GM23338 (cell line): ENCODE results near the gene PPTC7. TPM values are rescaled to one million over a fixed set of nuclear protein-coding genes. Genes with fewer than 3 reads are reported as not detected.

ENCODE experiments used
- ATAC-seq: fragments of 200-7000 bp; cut with Tn5 transposase; 3 replicates; pipeline ENCODE4 v1.9.1; 2020
- DNase-seq: peaks from one replicate; pipeline ENCODE4 v3.0.0-alpha.2; 2015; ENCODE audit warnings: low spot score
- H2AFZ ChIP-seq: fragments of 200-600 bp; sonication (generic); 2 replicates; pipeline ENCODE4 v1.8.0; 2016; ENCODE audit warnings: antibody characterized with exemption, mild to moderate bottlenecking, moderate library complexity
- H3F3A ChIP-seq: fragments of 200-600 bp; sonication (generic); replicated peaks from 2 replicates; pipeline ENCODE4 v1.8.0; 2017; ENCODE audit warnings: antibody characterized with exemption, mixed run types, low read depth
- H3K27ac ChIP-seq: fragments of 200-600 bp; sonication (generic); 2 replicates; pipeline ENCODE4 v1.6.1; 2016; ENCODE audit warnings: low read depth
- H3K27me3 ChIP-seq: fragments of 200-600 bp; sonication (generic); 2 replicates; pipeline ENCODE4 v1.8.0; 2016; ENCODE audit warnings: mild to moderate bottlenecking, mixed run types, moderate library complexity; ENCODE audit not compliant: insufficient read depth
- H3K36me3 ChIP-seq: fragments of 200-600 bp; sonication (generic); 2 replicates; pipeline ENCODE4 v1.8.0; 2016; ENCODE audit warnings: mild to moderate bottlenecking; ENCODE audit not compliant: insufficient read depth
- H3K4me1 ChIP-seq: fragments of 200-600 bp; sonication (generic); 2 replicates; pipeline ENCODE4 v1.8.0; 2016; ENCODE audit warnings: mild to moderate bottlenecking, moderate library complexity; ENCODE audit not compliant: insufficient read depth
- H3K4me2 ChIP-seq: fragments of 200-600 bp; sonication (generic); 2 replicates; pipeline ENCODE4 v1.7.1; 2017; ENCODE audit warnings: mixed run types
- H3K4me3 ChIP-seq: fragments of 200-600 bp; sonication (generic); 2 replicates; pipeline ENCODE4 v1.6.1; 2016; ENCODE audit warnings: mixed run types
- H3K79me2 ChIP-seq: fragments of 200-600 bp; sonication (generic); replicated peaks from 2 replicates; pipeline ENCODE4 v1.8.0; 2017; ENCODE audit warnings: mild to moderate bottlenecking; ENCODE audit not compliant: insufficient read depth
- H3K9me2 ChIP-seq: fragments of 200-600 bp; sonication (generic); 2 replicates; pipeline ENCODE4 v1.8.0; 2017; ENCODE audit not compliant: insufficient read depth
- H4K20me1 ChIP-seq: fragments of 200-600 bp; sonication (generic); replicated peaks from 2 replicates; pipeline ENCODE4 v1.8.0; 2017; ENCODE audit warnings: mild to moderate bottlenecking; ENCODE audit not compliant: insufficient read depth
- H3K27ac Mint-ChIP-seq: 2 replicates; pipeline ENCODE4 v1.8.0; 2020; ENCODE audit warnings: inconsistent platforms, mild to moderate bottlenecking, moderate library complexity, mixed read lengths
- H3K27me3 Mint-ChIP-seq: 3 replicates; pipeline ENCODE4 v1.8.0; 2022; ENCODE audit warnings: low read depth, mild to moderate bottlenecking, moderate library complexity, mixed read lengths, inconsistent platforms; ENCODE audit not compliant: insufficient read depth, poor library complexity
- H3K36me3 Mint-ChIP-seq: 3 replicates; pipeline ENCODE4 v1.8.0; 2021; ENCODE audit warnings: low read depth, mild to moderate bottlenecking, inconsistent platforms, moderate library complexity, mixed read lengths
- H3K4me1 Mint-ChIP-seq: 3 replicates; pipeline ENCODE4 v1.8.0; 2020; ENCODE audit warnings: mild to moderate bottlenecking, inconsistent platforms, mixed read lengths
- H3K4me3 Mint-ChIP-seq: 3 replicates; pipeline ENCODE4 v1.8.0; 2021; ENCODE audit warnings: moderate library complexity, mild to moderate bottlenecking, inconsistent platforms, mixed read lengths
- H3K9me3 Mint-ChIP-seq: 3 replicates; pipeline ENCODE4 v1.8.0; 2020; ENCODE audit warnings: moderate library complexity, mild to moderate bottlenecking, inconsistent platforms, mixed read lengths
- CREB1 ChIP-seq: fragments of 250-450 bp; sonication (Bioruptor Pico); IDR thresholded peaks from 2 replicates; pipeline ENCODE4 v1.5.0; 2020; ENCODE audit warnings: low read depth, mild to moderate bottlenecking, moderate library complexity
- EZH2 ChIP-seq: fragments of 200-600 bp; sonication (generic); IDR thresholded peaks from one replicate; pipeline ENCODE4 v1.8.0; 2017; ENCODE audit warnings: antibody characterized with exemption, mild to moderate bottlenecking, low read depth; ENCODE audit not compliant: unreplicated experiment
- EZH2phosphoT487 ChIP-seq: fragments of 200-600 bp; sonication (generic); IDR thresholded peaks from one replicate; pipeline ENCODE4 v1.8.1; 2018; ENCODE audit warnings: antibody characterized with exemption; ENCODE audit not compliant: unreplicated experiment
- JUNB ChIP-seq: IDR thresholded peaks from one replicate; pipeline ENCODE4 v1.6.1; 2016; ENCODE audit warnings: antibody characterized with exemption; ENCODE audit not compliant: unreplicated experiment
- NANOG ChIP-seq: IDR thresholded peaks from 2 replicates; pipeline ENCODE4 v1.6.1; 2016; ENCODE audit warnings: antibody characterized with exemption, borderline replicate concordance
- POLR2AphosphoS5 ChIP-seq: IDR thresholded peaks from 2 replicates; pipeline ENCODE4 v1.6.1; 2016; ENCODE audit warnings: antibody characterized with exemption, low read depth
- STAT1 ChIP-seq: IDR thresholded peaks from one replicate; pipeline ENCODE4 v1.6.1; 2016; ENCODE audit warnings: antibody characterized with exemption; ENCODE audit not compliant: unreplicated experiment
- ZNF114 ChIP-seq: fragments of 250-450 bp; sonication (Bioruptor Pico); IDR thresholded peaks from 2 replicates; pipeline ENCODE4 v1.5.0; 2020; ENCODE audit warnings: mild to moderate bottlenecking, moderate library complexity
- ZNF331 ChIP-seq: fragments of 250-450 bp; sonication (Bioruptor Pico); IDR thresholded peaks from 2 replicates; pipeline ENCODE4 v1.5.0; 2020; ENCODE audit warnings: low read depth, mild to moderate bottlenecking, moderate library complexity
- ZNF462 ChIP-seq: fragments of 250-450 bp; sonication (Bioruptor Pico); IDR thresholded peaks from 2 replicates; pipeline ENCODE4 v1.5.0; 2020; ENCODE audit warnings: mild to moderate bottlenecking, moderate library complexity
- polyA plus RNA-seq: library from polyadenylated mRNA; unstranded; fragments of >200 nt; fragmentation: Nextera tagmentation; extraction: Ambion mirVana; gene quantifications from 2 replicates; pipeline ENCODE4 v1.2.1, GENCODE V29; 2016
- total RNA-seq: library from RNA; depleted of rRNA; stranded (reverse); fragments of >200 nt; shearing (Covaris generic); gene quantifications from 2 replicates; pipeline ENCODE4 v1.2.3, GENCODE V29; 2014
- TF ChIP-seq, protein P1 (sequence below): IDR thresholded peaks from 2 replicates; pipeline ENCODE4 v1.6.1; 2016; ENCODE audit warnings: antibody characterized with exemption
- TF ChIP-seq, protein P2 (sequence below): IDR thresholded peaks from one replicate; pipeline ENCODE4 v1.6.1; 2018; ENCODE audit warnings: antibody characterized with exemption; ENCODE audit not compliant: unreplicated experiment
- TF ChIP-seq, protein P3 (sequence below), 2 experiments: fragments of 200-600 bp in 1 of 2; sonication (generic) in 1 of 2; conservative IDR thresholded peaks; 2 replicates each; pipeline versions ENCODE4 v1.5.1 to v1.6.1; 2016 to 2017; ENCODE audit warnings: antibody characterized with exemption in 2 of 2, low read depth in 2 of 2, mild to moderate bottlenecking in 2 of 2, moderate library complexity in 1 of 2

Gene PPTC7
- total and polyA plus RNA-seq, 2 experiments from 2014 or later, result 7.5 to 17.5 TPM

- peaks cover 15% of the 10 kb centered on the region; the same call in 2 of the 3 replicates for H3K36me3 Mint-ChIP-seq
- H3K27ac Mint-ChIP-seq, result no peak overlapping the region
- H3K4me3 Mint-ChIP-seq, result no peak overlapping the region
- peaks cover 12% of the 10 kb centered on the region for H4K20me1 ChIP-seq
- H3K27me3 ChIP-seq, result no peaks in the 10 kb centered on the region
- peaks cover 7% of the 10 kb centered on the region for H3K4me1 ChIP-seq
- no peaks in the 10 kb centered on the region for H3K9me2 ChIP-seq
- no peak overlapping the region for H3K4me3 ChIP-seq
- H3K79me2 ChIP-seq, result peaks cover 17% of the 10 kb centered on the region
- no peaks in the 10 kb centered on the region for H3K9me3 Mint-ChIP-seq
- no peak overlapping the region for H2AFZ ChIP-seq
- H3K27me3 Mint-ChIP-seq, result peaks cover 2% of the 10 kb centered on the region
- H3F3A ChIP-seq, result no peaks in the 10 kb centered on the region
- ATAC-seq, result no peak
- H3K4me1 Mint-ChIP-seq, result peaks cover 5% of the 10 kb centered on the region; the same call in 2 of the 3 replicates
- no peaks in the 10 kb centered on the region for H3K36me3 ChIP-seq
- no peak for TF ChIP-seq POLR2AphosphoS5
- TF ChIP-seq, protein P1, sequence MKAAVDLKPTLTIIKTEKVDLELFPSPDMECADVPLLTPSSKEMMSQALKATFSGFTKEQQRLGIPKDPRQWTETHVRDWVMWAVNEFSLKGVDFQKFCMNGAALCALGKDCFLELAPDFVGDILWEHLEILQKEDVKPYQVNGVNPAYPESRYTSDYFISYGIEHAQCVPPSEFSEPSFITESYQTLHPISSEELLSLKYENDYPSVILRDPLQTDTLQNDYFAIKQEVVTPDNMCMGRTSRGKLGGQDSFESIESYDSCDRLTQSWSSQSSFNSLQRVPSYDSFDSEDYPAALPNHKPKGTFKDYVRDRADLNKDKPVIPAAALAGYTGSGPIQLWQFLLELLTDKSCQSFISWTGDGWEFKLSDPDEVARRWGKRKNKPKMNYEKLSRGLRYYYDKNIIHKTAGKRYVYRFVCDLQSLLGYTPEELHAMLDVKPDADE, result no peak
- TF ChIP-seq ZNF114 (CRISPR knock-in tag), result no peak
- TF ChIP-seq NANOG, result no peak
- no peak for TF ChIP-seq EZH2
- TF ChIP-seq CREB1 (CRISPR knock-in tag), result no peak
- TF ChIP-seq JUNB, result no peak
- no peak for TF ChIP-seq ZNF331 (CRISPR knock-in tag)
- TF ChIP-seq ZNF462, result no peak
- TF ChIP-seq EZH2phosphoT487, result no peak
- TF ChIP-seq STAT1, result no peak
- TF ChIP-seq, protein P2, sequence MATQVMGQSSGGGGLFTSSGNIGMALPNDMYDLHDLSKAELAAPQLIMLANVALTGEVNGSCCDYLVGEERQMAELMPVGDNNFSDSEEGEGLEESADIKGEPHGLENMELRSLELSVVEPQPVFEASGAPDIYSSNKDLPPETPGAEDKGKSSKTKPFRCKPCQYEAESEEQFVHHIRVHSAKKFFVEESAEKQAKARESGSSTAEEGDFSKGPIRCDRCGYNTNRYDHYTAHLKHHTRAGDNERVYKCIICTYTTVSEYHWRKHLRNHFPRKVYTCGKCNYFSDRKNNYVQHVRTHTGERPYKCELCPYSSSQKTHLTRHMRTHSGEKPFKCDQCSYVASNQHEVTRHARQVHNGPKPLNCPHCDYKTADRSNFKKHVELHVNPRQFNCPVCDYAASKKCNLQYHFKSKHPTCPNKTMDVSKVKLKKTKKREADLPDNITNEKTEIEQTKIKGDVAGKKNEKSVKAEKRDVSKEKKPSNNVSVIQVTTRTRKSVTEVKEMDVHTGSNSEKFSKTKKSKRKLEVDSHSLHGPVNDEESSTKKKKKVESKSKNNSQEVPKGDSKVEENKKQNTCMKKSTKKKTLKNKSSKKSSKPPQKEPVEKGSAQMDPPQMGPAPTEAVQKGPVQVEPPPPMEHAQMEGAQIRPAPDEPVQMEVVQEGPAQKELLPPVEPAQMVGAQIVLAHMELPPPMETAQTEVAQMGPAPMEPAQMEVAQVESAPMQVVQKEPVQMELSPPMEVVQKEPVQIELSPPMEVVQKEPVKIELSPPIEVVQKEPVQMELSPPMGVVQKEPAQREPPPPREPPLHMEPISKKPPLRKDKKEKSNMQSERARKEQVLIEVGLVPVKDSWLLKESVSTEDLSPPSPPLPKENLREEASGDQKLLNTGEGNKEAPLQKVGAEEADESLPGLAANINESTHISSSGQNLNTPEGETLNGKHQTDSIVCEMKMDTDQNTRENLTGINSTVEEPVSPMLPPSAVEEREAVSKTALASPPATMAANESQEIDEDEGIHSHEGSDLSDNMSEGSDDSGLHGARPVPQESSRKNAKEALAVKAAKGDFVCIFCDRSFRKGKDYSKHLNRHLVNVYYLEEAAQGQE, result no peak
- TF ChIP-seq, protein P3, sequence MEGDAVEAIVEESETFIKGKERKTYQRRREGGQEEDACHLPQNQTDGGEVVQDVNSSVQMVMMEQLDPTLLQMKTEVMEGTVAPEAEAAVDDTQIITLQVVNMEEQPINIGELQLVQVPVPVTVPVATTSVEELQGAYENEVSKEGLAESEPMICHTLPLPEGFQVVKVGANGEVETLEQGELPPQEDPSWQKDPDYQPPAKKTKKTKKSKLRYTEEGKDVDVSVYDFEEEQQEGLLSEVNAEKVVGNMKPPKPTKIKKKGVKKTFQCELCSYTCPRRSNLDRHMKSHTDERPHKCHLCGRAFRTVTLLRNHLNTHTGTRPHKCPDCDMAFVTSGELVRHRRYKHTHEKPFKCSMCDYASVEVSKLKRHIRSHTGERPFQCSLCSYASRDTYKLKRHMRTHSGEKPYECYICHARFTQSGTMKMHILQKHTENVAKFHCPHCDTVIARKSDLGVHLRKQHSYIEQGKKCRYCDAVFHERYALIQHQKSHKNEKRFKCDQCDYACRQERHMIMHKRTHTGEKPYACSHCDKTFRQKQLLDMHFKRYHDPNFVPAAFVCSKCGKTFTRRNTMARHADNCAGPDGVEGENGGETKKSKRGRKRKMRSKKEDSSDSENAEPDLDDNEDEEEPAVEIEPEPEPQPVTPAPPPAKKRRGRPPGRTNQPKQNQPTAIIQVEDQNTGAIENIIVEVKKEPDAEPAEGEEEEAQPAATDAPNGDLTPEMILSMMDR (conservative IDR thresholded peaks at IDR 0.05; ENCODE audit: low read depth in 2 of 2), result no peak
- DNase-seq, result no peak
- no peak overlapping the region for H3K4me2 ChIP-seq
- no peak overlapping the region for H3K27ac ChIP-seq
Measured at GRCh38 chr12:110549716-110550115, 33.4 kb downstream of the PPTC7 start.
